HK-2 (cell line): ENCODE measurements around the gene GALNTL6.
"Not testable (repeated sequence)": the region's sequence is repeated elsewhere in the genome, so short reads cannot be mapped to it uniquely, and the experiment has no call there.

Source experiments
- DNase-seq: peaks from one replicate; pipeline ENCODE4 v3.0.0-alpha.2; 2018; ENCODE audit not compliant: unreplicated experiment

The GALNTL6 gene

GRCh38 chr4:173013232-173013930 is 1200.2 kb downstream of the GALNTL6 start:
- peak; percentile 51 for DNase-seq

GRCh38 chr4:173014113-173014558 is 1200.9 kb downstream of the GALNTL6 start:
- peak; percentile 32 for DNase-seq

GRCh38 chr4:173014836-173015235 is 1201.6 kb downstream of the GALNTL6 start:
- DNase-seq = no peak

GRCh38 chr4:173017802-173018201 is 1204.6 kb downstream of the GALNTL6 start:
- no peak for DNase-seq

- no peak for DNase-seq
Measured at GRCh38 chr4:173018446-173018845, 1205.2 kb downstream of the GALNTL6 start.

GRCh38 chr4:173019664-173020063 is 1206.5 kb downstream of the GALNTL6 start:
- no peak for DNase-seq

GRCh38 chr4:173021746-173022573 is 1208.8 kb downstream of the GALNTL6 start:
- not testable (repeated sequence) for DNase-seq

GRCh38 chr4:173024203-173024602 is 1211.0 kb downstream of the GALNTL6 start:
- DNase-seq = no peak

- peak; percentile 38 for DNase-seq
Measured at GRCh38 chr4:173025131-173025530, 1211.9 kb downstream of the GALNTL6 start.

- no peak for DNase-seq
Measured at GRCh38 chr4:173037242-173037641, 1224.0 kb downstream of the GALNTL6 start.

- DNase-seq = no peak
Measured at GRCh38 chr4:173038192-173038896, 1225.1 kb downstream of the GALNTL6 start.

GRCh38 chr4:173039617-173040577 is 1226.7 kb downstream of the GALNTL6 start:
- DNase-seq = peak; percentile 39

- no peak for DNase-seq
Measured at GRCh38 chr4:173041482-173041881, 1228.3 kb downstream of the GALNTL6 start.

- not testable (repeated sequence) for DNase-seq
Measured at GRCh38 chr4:173042139-173042538, 1228.9 kb downstream of the GALNTL6 start.

GRCh38 chr4:173044340-173044739 is 1231.1 kb downstream of the GALNTL6 start:
- no peak for DNase-seq

GRCh38 chr4:173045571-173045970 is 1232.4 kb downstream of the GALNTL6 start:
- DNase-seq = no peak

GRCh38 chr4:173046144-173046543 is 1232.9 kb downstream of the GALNTL6 start:
- no peak for DNase-seq

GRCh38 chr4:173046818-173047217 is 1233.6 kb downstream of the GALNTL6 start:
- DNase-seq = peak; percentile 85

GRCh38 chr4:173051232-173051631 is 1238.0 kb downstream of the GALNTL6 start:
- no peak for DNase-seq

GRCh38 chr4:173051716-173052115 is 1238.5 kb downstream of the GALNTL6 start:
- no peak for DNase-seq

- DNase-seq = no peak
Measured at GRCh38 chr4:173052439-173052838, 1239.2 kb downstream of the GALNTL6 start.
